BJ (cell line): ENCODE results near the gene ATP8B3. TPM values are rescaled to one million over a fixed set of nuclear protein-coding genes. Genes with fewer than 3 reads are reported as not detected.

ENCODE experiments used
- CTCF ChIA-PET: fragments of 350-600 bp; formaldehyde crosslinking; extraction: SDS; loops from one replicate; lab custom pipeline; 2021; ENCODE audit warnings: antibody characterized with exemption, inconsistent platforms; lab: Yijun Ruan, JAX
- POLR2A ChIA-PET: fragments of 300-600 bp; sonication (Branson Sonifier 250); formaldehyde crosslinking; extraction: SDS; loops from one replicate; lab custom pipeline; 2021; ENCODE audit warnings: antibody characterized with exemption; lab: Charles Lee
- DNase-seq: peaks from one replicate; pipeline ENCODE4 v3.0.0-alpha.2; 2011; ENCODE audit warnings: low read depth
- H3K27me3 ChIP-seq: 2 replicates; pipeline ENCODE4 v1.6.0; 2011; ENCODE audit warnings: low read length; ENCODE audit not compliant: control insufficient read depth, insufficient read depth
- H3K36me3 ChIP-seq: 2 replicates; pipeline ENCODE4 v1.5.1; 2011; ENCODE audit warnings: low read length; ENCODE audit not compliant: control insufficient read depth, insufficient read depth
- H3K4me3 ChIP-seq: 2 replicates; pipeline ENCODE4 v1.5.1; 2011; ENCODE audit warnings: low read depth, mild to moderate bottlenecking, control low read depth, low read length
- CTCF ChIP-seq: IDR thresholded peaks from 2 replicates; pipeline ENCODE4 v1.5.1; 2011; ENCODE audit warnings: low read depth, mild to moderate bottlenecking, control low read depth, inconsistent platforms, low read length, moderate library complexity; ENCODE audit not compliant: insufficient read depth
- polyA plus RNA-seq: library from polyadenylated mRNA; depleted of rRNA; stranded (reverse); fragments of >200 nt; gene quantifications from 2 replicates; pipeline ENCODE4 v1.2.3, GENCODE V29; 2011

Gene ATP8B3
- polyA plus RNA-seq, 1 experiment, result 4.6 TPM

GRCh38 chr19:1814833-1815604 lies 2.9 kb upstream of the ATP8B3 start:
- H3K27me3 ChIP-seq, result no peaks in the 10 kb centered on the region
- POLR2A ChIA-PET, result no interaction called here
- H3K36me3 ChIP-seq, result peaks cover 35% of the 10 kb centered on the region
- no peak for DNase-seq
- CTCF ChIA-PET, result interaction anchor here (1.0 to 2.4 kb wide), 5 partner anchors 9 to 143 kb away, joined by 3 to 18 read pairs (median 4); no protein-coding TSS in a partner anchor
- no peak overlapping the region for H3K4me3 ChIP-seq
- no peak for TF ChIP-seq CTCF

GRCh38 chr19:1814391-1814790 lies 2.3 kb upstream of the ATP8B3 start:
- ChIA-PET CTCF (interaction anchor here (1.0 to 2.4 kb wide), 7 partner anchors 10 to 142 kb away, joined by 3 to 18 read pairs (median 4); no protein-coding TSS in a partner anchor), POLR2A (no interaction called here)
- H3K36me3 ChIP-seq, result peaks cover 28% of the 10 kb centered on the region
- no peaks in the 10 kb centered on the region for H3K27me3 ChIP-seq
- no peak for DNase-seq
- H3K4me3 ChIP-seq, result no peak overlapping the region
- no peak for TF ChIP-seq CTCF

GRCh38 chr19:1813192-1814182 lies 1.4 kb upstream of the ATP8B3 start:
- no peak for DNase-seq
- no peaks in the 10 kb centered on the region for H3K27me3 ChIP-seq
- POLR2A ChIA-PET, result no interaction called here
- peak overlapping the region; percentile 80 for H3K4me3 ChIP-seq
- H3K36me3 ChIP-seq, result peaks cover 24% of the 10 kb centered on the region
- CTCF ChIA-PET, result interaction anchor here (1.0 to 2.4 kb wide), 5 partner anchors 10 to 33 kb away, joined by 3 to 18 read pairs (median 4); no protein-coding TSS in a partner anchor
- no peak for TF ChIP-seq CTCF

GRCh38 chr19:1812426-1813191 lies 533 bp upstream of the ATP8B3 start:
- Histone ChIP-seq H3K27me3 (no peaks in the 10 kb centered on the region), H3K36me3 (peaks cover 17% of the 10 kb centered on the region), H3K4me3 (peak overlapping the region; percentile 80)
- POLR2A ChIA-PET, result no interaction called here
- DNase-seq, result peak; percentile 75
- CTCF ChIA-PET, result interaction anchor here (0.6 to 3.5 kb wide), 4 partner anchors 13 to 26 kb away, joined by 3 to 18 read pairs (median 9); no protein-coding TSS in a partner anchor
- peak; percentile 64 for TF ChIP-seq CTCF
